Lung (tissue), 12 donors: ENCODE results near the gene SPTB. TPM values are rescaled to one million over a fixed set of nuclear protein-coding genes. Genes with fewer than 3 reads are reported as not detected.
A peak's percentile ranks its signal among the peaks of the same experiment; 100 is the strongest.

Experiments used
- ATAC-seq: fragments of 200-7000 bp; cut with Tn5 transposase; one replicate; pipeline ENCODE4 v1.9.1; 2020; ENCODE audit warnings: moderate number of reproducible peaks; ENCODE audit not compliant: insufficient read depth, low FRiP score
- DNase-seq, 3 donors: peaks; one replicate each; pipeline ENCODE4 v3.0.0-alpha.2; 2013 to 2017
- H3K27ac ChIP-seq, 2 donors: one replicate each; pipeline ENCODE4 v1.5.1; 2013; ENCODE audit warnings: mild to moderate bottlenecking in 2 of 2, moderate library complexity in 2 of 2, control low read depth in 1 of 2, inconsistent platforms in 1 of 2, low read depth in 1 of 2, low read length in 1 of 2
- H3K27me3 ChIP-seq, 3 donors: one replicate each; pipeline ENCODE4 v1.5.1; 2013; ENCODE audit warnings: low read length in 2 of 3; ENCODE audit not compliant: control insufficient read depth in 3 of 3, insufficient read depth in 3 of 3
- H3K36me3 ChIP-seq, 4 donors: one replicate each; pipeline ENCODE4 v1.5.1; 2013; ENCODE audit warnings: low read length in 4 of 4, mild to moderate bottlenecking in 1 of 4, moderate library complexity in 1 of 4; ENCODE audit not compliant: control insufficient read depth in 4 of 4, insufficient read depth in 4 of 4
- H3K4me1 ChIP-seq, 5 donors: one replicate each; pipeline ENCODE4 v1.5.1; 2013; ENCODE audit warnings: low read length in 5 of 5, mild to moderate bottlenecking in 2 of 5, moderate library complexity in 1 of 5; ENCODE audit not compliant: control insufficient read depth in 5 of 5, insufficient read depth in 5 of 5
- H3K4me3 ChIP-seq: one replicate; pipeline ENCODE4 v1.5.1; 2013; ENCODE audit warnings: mild to moderate bottlenecking, control low read depth, moderate library complexity
- H3K9ac ChIP-seq, 2 donors: one replicate each; pipeline ENCODE4 v1.5.1; 2013; ENCODE audit warnings: low read length in 2 of 2, control low read depth in 1 of 2; ENCODE audit not compliant: insufficient read depth in 1 of 2
- H3K9me3 ChIP-seq, 4 donors: one replicate each; pipeline ENCODE4 v1.5.1; 2013; ENCODE audit warnings: low read length in 3 of 4, mild to moderate bottlenecking in 1 of 4, moderate library complexity in 1 of 4; ENCODE audit not compliant: control insufficient read depth in 4 of 4, insufficient read depth in 3 of 4
- CTCF ChIP-seq: IDR thresholded peaks from 2 replicates; pipeline ENCODE4 v1.5.1; 2012; ENCODE audit warnings: mild to moderate bottlenecking; ENCODE audit errors: control extremely low read depth, extremely low read depth
- WGBS, 2 donors: extraction: QIAGEN DNeasy Blood & Tissue Kit; methylation state at CpG; one replicate each; pipeline ENCODE4 v1.1.7; 2013; 5-methylcytosine and 5-hydroxymethylcytosine counted together
- polyA plus RNA-seq, 2 donors: library from polyadenylated mRNA; stranded (reverse); fragments of 200-250 nt; gene quantifications; one replicate each; pipeline ENCODE4 v1.2.1, GENCODE V29; 2013
- total RNA-seq, 2 donors: library from RNA; depleted of rRNA in 1 of 2; stranded (reverse); fragments of >200 nt in 1 of 2; gene quantifications; one replicate each; pipeline ENCODE4 v1.2.1, GENCODE V29; 2014 to 2021
- donor health status: control.
- donor health status: control.
- donor health status: Bipolar disorder and iron deficiency.
- donor health status: healthy.
- donor health status: DM: yes; HTN: yes; CAD: no.

SPTB gene
- total and polyA plus RNA-seq, 4 donors: 1.2 to 11.5 (median 2.1) TPM

- no peaks in the 10 kb centered on the region for H3K9me3 ChIP-seq
- ATAC-seq: no peak
- no peak overlapping the region for H3K9ac ChIP-seq
- peaks cover 0 to 3% (median 0%) of the 10 kb centered on the region in 3 donors for H3K27me3 ChIP-seq
- WGBS, 2 donors: 64 to 84% methylated on average over 1 of the region's 1 CpG
- no peak overlapping the region for H3K4me3 ChIP-seq
- no peaks in the 10 kb centered on the region for H3K36me3 ChIP-seq
- H3K27ac ChIP-seq: no peak overlapping the region
- peaks cover 0 to 48% (median 18%) of the 10 kb centered on the region in 5 donors for H3K4me1 ChIP-seq
- no peak for TF ChIP-seq CTCF
- DNase-seq: no peak
Observed at GRCh38 chr14:64701660-64702059, 178.0 kb downstream of the SPTB start.

- ATAC-seq (no peak), DNase-seq (peak in 2 of 3 donors; percentile 25 to 54)
- Histone ChIP-seq H3K9me3 (no peaks in the 10 kb centered on the region), H3K27me3 (peaks cover 0 to 3% (median 0%) of the 10 kb centered on the region in 3 donors), H3K27ac (no peak overlapping the region), H3K9ac (no peak overlapping the region), H3K36me3 (no peaks in the 10 kb centered on the region), H3K4me3 (no peak overlapping the region), H3K4me1 (peaks cover 0 to 40% (median 13%) of the 10 kb centered on the region in 5 donors)
- no peak for TF ChIP-seq CTCF
- 71 to 82% methylated on average over 4 of the region's 4 CpGs for WGBS, 2 donors
Observed at GRCh38 chr14:64700894-64701293, 178.8 kb downstream of the SPTB start.

GRCh38 chr14:64700290-64700689, 179.4 kb downstream of the SPTB start:
- TF ChIP-seq CTCF: no peak
- Histone ChIP-seq H3K9me3 (no peaks in the 10 kb centered on the region), H3K27ac (no peak overlapping the region), H3K36me3 (no peaks in the 10 kb centered on the region), H3K9ac (no peak overlapping the region), H3K4me1 (peaks cover 0 to 34% (median 12%) of the 10 kb centered on the region in 5 donors), H3K4me3 (no peak overlapping the region), H3K27me3 (peaks cover 0 to 3% (median 0%) of the 10 kb centered on the region in 3 donors)
- 84 to 85% methylated on average over 2 of the region's 2 CpGs for WGBS, 2 donors
- no peak for DNase-seq
- no peak for ATAC-seq

- Histone ChIP-seq H3K27ac (no peak overlapping the region), H3K4me3 (no peak overlapping the region), H3K9me3 (no peaks in the 10 kb centered on the region), H3K9ac (peak overlapping the region in 1 of 2 donors; percentile 26), H3K36me3 (no peaks in the 10 kb centered on the region), H3K27me3 (peaks cover 0 to 3% (median 0%) of the 10 kb centered on the region in 3 donors), H3K4me1 (peaks cover 5 to 28% (median 11%) of the 10 kb centered on the region in 5 donors)
- peak in 2 of 3 donors; percentile 78 to 88 for DNase-seq
- TF ChIP-seq CTCF: no peak
- ATAC-seq: peak; percentile 63
- 21 to 24% methylated on average over 7 of the region's 7 CpGs for WGBS, 2 donors
Observed at GRCh38 chr14:64698903-64699302, 180.8 kb downstream of the SPTB start.
